NCI-H1092 (cell line): ENCODE results near the gene ARHGEF4.

ENCODE experiments used
- DNase-seq: peaks from one replicate; lab custom pipeline; 2025; lab: John Stamatoyannopoulos, UW

The ARHGEF4 gene

DNA sequence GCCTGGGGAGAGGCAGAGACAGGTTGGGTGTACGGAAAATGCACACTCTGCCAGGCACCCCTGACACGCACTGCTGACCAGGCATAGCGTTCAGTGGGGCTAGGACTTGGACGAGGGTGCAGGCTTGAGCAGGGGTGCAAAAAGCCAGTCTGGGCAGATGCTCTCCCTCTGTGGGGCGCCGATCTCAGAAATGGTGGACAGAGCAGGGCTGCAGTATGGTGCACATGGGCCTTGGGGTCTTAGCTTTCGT lies 1.0 kb upstream of the ARHGEF4 start:
- DNase-seq = no peak

DNA sequence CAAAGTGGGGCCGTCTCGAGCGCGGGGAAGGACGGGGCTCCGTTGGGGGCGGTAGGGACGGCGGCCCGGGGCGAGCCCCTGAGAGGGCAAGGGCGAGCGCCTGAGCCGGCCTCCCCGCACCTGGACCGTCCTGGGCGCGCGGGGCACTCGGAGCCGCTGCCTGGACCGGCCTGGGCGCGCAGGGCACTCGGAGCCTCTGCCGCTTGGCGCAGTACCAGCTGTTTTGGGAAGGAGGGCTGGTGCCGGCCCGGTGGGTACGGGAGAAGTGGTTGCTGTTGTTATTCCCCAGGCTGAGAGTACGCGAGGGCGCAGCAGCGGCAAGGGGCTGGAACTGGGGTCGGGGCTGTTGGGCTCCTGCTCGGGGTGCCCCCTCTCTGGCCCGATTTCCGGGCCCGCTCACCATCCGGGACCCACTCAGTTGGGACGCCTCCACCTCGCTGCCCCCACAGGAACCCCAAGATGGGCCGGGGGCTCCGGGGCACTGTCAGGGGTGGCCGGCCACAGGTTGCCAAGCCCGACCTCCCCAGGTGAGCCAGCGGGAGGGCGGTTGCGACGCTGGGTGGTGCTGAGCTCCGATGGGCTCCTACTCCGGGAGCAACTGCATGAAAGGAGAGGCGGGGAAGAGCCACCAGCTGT lies 579 bp downstream of the ARHGEF4 start:
- no peak for DNase-seq

DNA sequence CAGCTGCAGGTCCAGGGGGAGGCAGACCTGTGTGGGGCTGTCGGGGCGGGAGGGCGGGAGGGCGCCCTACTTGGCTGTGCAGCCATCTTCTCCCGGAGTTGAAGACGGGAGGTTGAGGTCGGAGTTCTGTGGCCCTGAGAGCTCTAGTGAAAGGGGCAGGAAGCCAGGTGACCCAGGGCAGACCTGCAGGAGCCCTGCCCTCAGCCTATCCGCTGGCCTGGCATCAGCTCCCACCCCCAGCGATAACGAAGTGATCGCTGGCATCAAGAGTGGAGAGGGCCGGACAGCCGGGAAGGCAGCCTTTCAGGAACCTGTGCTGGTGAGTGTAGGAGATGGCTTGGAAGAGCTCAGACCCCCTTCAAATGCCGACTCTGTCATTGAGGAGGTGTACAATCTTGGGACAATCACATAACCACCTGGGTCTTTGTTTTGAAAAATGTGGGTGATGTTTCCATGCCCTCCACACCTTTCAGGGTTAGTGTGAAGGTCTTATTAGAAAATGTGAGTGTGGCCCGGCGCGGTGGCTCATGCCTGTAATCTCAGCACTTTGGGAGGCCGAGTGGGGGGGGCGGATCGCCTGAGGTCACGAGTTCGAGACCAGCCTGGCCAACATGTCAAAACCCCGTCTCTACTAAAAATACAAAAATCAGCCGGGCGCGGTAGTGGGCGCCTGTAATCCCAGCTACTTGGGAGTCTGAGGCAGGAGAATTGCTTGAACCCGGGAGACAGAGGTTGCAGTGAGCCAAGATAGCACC lies 1.3 kb downstream of the ARHGEF4 start:
- no peak for DNase-seq

DNA sequence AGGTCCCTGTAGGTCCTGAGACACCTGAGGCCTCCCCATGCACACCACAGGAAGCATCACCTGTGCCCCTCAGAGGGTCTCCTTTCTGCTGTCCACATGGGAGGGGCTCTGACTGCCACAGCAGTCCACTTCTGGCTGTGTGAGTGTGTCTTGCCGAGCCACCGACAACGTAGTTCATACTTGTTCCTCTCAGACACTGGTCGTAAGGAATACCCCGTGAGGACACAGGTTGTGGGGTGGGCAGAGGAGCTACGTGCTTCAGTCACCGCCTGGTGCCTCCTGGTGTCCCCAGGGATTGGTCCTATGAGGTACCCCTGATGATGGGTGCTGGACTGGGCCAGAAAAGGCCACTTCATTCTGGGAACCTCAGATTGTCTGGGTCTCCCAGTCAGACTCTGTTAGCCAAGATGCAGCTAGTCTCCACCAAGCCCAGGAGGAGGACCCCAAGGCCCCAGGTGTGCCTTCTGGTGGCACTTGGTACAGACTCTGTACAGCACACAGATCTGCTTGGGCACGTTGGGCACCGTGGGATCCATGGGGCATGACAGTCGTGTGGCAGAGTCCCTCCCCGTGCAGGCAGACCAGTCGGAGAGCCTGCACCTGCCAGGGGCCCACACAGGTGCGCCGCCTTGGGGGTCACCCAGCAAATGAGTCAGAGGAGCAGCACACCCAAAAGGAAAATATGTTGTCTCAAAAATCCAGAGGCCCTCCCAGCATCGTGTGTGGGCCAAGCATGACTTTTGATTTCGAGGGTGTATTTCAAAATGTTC lies 2.5 kb downstream of the ARHGEF4 start:
- no peak for DNase-seq

DNA sequence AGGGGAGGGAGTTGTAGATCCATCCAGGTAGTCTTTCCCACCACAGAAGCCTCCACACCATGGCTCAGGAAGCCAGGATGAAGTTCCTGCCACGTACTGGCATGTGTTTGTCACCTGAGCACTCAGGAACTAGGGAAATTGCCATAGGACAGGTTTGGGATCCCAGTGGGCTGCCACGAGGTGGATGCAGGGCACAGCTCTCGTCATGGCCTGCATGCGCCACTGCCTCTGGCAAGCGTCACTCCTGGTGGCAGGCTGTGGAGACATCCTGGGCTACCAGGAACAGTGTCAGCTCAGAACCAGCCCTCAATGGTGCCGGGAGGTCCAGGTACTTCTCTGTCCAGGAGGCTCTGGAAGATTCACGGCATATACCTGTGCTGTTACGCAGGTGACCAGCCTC lies 3.8 kb downstream of the ARHGEF4 start:
- DNase-seq = no peak

DNA sequence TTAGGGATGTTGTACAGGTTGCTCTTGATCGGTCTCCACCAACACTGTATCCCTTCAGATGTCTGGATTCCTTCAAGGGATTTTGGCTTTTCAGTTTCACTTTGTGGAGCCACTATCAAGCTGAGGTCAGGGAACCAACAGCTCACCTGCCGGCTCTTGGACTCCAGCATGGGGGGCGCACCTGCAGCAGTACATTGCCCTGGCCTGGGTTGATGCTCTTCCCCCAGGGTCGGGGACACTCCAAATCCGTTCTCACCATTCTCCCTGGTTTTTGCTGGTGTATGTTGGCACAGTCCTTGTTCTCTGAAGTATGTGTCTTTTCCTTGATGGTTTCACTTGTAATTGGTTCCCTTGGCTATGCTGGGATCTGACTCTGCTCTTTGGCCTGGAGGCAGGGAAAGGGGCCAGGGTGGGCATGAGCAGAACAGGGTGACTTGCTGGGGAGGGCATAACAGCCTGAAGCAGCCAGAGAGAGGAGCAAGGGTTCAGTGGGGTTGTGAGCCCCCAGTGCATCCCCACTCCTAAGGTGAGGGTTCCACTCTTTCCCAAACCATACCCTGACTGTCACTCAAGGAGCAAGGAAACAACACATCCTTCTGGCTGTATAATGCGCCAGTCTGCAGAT lies 5.1 kb downstream of the ARHGEF4 start:
- DNase-seq = no peak

DNA sequence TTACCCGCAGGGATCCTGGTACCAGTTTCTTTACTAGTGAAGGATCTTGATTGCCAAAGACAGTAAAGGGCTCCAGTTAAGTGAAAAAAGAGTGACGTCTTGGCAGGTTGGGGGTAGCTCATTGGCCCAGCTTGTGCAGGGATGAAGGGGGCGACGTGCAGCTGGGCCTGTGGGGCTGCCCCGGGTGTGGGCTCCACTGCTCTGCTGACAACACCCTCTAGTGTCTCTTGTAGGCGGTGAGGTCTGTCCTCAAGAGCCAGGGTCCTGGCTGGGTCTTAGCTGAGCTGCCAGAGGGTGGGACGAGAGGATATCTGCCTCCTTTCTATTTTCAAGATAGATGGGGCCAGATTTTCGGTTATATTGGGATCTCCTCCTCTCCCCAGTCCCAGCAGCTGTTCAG lies 6.1 kb downstream of the ARHGEF4 start:
- no peak for DNase-seq

DNA sequence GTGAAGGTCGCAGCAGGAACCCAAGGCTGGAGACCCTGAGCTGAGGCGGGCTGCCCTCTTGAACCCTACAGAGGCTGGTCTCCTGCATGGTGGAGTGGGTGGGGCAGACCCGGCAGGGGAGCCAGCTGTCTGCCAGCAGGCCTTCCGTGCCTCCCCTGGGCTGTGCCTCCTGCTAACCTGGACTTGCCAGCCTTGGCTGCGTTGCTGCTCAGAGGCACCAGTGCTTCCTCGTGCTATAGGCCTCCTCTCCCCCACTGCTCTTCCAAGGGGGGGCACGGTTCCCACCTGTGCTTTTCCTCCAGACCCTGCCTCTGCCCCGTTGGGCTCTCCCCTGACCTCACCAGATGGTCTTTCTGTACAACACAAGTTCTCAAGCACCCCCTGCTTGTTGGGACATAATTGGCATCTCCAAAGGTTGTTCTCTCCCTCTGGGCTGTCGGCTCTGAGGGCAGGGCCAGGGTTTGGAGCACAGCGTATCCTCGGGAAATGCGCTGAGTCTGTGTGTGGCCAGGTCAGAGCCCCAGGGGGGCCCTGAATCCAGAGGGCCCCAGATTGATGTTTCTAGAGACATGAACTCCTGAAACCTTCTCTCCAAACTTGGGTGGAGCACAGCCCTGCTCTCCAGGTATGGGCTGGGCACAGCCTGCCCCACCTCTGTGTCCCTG lies 6.7 kb downstream of the ARHGEF4 start:
- DNase-seq = no peak

DNA sequence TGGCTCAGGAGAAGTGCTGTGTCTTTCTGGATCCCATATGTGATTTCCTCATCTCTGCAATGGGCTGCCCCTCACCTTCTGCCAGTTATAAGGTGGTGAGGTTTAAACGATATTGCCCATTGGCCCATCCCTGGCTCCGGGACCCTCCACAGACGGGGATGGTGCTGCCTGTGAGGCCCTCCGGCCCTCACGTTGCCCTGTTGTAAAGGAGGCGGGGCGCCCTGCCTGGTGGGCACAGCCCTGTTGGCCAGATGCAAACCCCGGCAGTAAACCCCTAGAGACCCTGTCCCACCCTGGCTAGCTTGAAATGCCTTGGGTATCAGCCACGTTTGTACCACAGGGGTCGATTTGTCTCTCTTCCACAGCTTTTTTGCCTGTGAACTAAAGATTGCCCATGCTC lies 7.4 kb downstream of the ARHGEF4 start:
- no peak for DNase-seq

DNA sequence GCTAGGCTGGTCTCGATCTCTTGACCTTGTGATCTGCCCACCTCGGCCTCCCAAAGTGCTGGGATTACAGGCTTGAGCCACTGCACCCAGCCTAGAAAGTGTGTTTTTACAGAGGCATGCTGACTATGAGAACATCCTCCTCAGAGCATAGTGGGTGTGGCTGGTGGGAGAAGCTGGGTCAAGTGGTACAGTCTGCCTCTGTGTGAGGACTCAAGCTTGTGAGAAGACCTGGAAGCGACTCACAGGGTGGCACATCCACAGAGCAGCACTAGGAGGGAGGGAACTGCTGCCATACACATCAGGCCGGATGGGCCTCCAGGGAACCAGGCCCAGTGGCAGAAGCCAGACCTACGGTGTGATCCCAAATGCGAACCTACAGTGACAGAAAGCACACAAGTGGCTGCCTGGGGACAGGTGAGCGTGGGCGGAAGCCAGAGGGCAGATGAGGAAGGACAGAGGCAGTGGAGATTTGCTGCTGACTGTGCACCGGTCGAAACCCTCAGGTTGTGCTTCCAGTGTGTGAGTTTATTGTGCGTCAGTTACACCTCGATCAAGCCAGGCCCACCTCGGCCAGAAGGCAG lies 8.9 kb downstream of the ARHGEF4 start:
- DNase-seq = no peak

DNA sequence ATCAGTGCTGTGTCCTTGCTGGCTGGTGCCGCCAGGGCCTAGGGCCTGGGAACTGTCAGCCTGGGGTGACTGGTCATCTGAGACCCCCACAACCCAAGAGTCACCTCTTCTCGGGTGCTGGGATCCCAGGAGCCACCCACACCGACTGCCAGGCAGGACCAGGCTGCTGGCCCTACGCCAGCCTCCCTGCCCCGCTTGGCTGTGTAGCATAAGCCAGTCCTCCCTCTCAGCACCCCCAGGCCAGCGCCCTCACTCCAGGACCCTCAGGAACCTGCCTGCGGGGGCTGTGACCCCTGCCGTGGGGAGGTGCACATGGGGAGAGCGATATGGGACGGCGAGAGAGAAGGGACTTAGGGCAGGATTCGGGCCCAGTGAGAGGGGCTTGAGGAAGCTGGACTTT lies 9.5 kb downstream of the ARHGEF4 start:
- DNase-seq = no peak

DNA sequence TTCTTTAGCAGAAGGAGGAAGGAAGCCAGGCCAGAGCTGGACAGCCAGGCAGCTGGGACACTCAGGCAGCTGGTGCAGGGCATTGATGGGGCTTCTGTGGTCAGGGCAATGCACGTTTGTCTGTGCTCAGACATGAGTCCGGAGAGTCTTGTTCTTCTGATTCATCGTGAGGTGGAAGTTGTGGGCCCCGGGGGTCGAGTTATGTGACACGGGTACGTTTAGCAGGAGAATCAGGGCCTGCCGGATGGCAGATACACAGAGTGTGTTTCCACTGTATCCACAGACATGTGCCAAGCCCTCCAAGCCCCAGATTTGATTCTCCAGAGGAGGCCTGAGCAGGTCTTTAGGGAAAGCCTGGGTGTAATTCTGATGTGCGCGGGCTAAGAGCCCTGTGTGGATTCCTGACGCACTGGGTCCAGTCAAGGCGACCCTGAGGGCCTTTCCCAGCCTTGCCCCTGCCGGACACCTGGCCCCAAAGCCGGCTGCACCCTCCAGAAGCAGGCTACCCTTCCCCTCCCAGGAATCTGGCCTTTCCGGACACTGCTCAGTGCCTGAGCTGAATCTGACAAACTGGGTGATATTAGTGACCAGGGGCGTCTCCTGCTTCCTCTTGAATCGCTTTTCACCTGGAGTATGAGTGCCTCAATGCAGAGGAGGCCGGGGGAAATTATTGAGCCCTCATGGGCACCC lies 10.1 kb downstream of the ARHGEF4 start:
- no peak for DNase-seq

DNA sequence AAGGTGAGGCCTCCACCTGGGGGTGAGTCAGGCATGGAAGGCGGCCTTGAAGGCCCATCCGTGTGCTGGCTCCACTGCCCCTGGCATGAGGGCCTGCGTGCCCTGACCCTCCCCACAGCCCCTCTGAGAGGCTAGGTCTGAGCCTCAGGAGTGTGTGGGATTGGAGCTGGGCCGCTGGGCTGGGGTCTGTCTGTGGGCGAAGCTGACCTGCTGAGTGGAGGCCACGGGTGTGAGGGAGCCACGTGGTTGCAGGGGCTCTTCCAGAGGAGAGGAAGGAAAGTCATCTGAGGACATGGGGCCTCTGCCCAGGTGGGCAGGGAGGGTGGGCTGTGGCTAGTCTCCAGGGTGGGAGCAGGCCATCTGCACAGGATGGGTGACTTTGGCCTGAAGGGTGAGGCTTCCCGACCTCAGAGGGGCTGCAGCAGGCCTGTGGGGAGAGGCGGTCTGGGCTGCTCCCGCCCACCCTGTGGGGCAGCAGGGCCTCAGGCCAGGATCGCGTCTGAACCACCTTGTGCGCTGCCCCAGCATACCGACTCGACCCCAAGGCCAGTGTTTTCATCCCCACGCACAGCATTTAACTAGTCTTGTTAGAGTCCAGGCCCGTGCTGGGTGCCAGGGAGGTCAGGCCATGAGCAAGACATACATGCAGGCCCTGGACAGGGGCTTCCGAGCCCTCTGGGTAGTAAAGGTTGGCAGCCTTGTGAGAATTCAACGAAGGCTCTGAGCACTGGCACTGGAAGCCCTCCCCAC lies 11.2 kb downstream of the ARHGEF4 start:
- no peak for DNase-seq

DNA sequence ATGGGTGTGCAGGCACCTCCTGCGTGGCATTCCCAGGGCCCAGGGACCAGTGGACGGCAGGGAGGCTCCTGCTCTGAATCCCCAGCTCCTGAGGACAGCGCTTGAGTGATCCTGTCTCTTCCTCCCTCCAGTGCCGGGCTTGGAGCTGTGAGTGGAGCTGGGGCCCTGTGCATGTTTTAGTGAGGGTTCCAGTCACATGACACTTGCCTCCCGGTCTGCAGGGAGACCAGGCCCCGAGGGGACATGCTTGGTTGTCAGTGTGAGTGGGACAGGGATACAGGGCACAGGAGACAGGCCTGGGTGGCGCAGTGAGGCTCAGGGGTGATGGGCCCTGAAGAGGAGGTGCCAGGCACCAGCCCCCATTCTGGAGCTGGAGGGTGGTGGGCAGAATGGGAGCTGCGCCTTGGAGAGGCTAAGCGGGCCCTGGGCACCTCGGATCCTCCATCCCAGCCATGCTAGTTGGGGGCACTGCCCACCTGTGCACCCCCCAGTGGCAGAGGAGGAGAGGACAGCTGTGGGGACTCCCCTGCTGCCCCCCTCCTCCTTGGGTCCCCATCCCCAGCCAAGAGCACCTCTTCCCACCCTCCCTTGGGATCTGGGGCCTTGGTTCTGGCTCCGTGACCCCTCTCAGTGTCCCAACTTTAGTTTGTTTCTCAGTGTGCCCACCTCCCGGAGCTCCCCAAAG lies 12.0 kb downstream of the ARHGEF4 start:
- no peak for DNase-seq

DNA sequence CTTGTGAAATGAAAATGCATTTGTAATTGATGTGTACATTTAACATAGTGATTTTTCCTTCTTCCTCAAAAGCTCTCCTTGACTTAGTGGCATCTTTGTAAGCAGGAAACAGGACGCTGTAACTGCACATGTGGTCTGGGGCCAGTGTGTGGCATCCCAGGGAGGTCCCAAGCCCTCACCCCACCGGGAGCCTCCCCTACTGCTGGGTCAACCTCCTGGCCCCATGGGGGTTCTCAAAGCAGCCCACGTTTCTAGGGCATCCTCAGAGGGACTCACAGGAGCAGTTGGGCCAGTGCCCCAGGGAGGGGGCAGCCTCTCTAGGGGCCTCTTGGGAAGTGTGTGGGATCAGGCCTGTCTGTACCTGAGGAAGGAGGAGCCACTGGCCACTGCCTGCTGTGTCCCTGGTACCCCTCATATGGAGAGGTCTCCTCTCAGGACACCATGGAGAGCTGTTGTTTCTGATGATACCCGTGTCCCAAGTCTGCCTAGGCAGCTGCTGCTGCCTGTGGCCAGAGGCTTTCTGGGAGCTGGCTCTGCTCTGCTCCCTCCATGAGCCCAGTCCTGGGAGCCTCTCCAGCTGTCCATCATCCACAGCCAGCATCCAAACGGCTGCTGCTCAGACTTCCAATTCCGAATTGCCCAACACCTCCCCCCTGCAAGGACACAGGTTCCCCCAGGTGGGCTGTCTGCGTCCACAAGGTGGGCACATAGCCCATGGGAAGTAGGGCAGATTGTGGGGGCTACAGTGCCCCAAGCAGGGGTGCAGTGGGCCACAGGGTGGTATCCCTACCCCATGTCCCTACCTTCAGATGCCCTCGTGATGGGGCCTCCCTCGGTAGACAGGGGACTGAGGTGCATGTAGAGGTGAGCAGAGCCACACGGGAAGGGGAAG lies 13.4 kb downstream of the ARHGEF4 start:
- DNase-seq = no peak

DNA sequence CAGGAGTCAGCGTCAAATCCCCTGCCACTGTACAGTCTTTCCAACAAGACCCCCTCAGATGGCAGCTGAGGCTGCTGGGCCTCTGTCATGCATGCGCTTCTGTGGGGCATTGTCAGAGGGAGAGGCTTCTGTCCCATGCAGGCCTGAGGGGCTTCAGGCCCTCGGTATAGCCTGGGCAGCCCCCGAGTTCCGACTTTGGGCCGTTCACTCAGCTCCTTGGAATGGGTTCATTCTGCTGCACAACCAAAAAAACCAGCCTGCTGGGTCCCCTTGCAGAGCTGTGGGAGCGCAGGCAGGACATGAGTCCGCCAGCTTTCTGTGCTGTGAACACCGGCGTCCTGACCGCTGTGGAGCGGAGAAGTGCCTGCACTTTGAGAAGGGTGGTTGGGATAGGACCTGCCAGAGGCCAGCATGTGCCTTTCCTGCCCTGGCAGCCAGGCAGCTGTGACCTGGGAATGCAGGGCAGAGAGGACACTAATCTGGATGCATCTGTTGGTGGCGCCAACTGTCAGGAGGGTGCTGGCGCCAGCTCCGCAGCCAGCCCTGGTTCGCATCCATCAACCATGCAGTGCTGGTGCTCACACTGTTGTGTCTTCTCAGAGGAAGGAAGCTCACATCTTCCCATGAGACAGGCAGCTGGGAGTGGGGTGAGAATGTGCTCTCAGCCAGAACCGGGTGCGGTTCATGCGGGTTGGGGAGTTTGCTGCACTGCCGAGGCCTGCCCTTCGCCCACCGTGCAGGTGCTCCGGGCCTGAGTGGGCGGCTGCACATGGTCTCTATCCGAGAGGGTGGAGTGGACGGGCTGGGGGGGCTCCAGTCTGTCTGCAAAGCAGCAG lies 14.3 kb downstream of the ARHGEF4 start:
- DNase-seq = no peak

DNA sequence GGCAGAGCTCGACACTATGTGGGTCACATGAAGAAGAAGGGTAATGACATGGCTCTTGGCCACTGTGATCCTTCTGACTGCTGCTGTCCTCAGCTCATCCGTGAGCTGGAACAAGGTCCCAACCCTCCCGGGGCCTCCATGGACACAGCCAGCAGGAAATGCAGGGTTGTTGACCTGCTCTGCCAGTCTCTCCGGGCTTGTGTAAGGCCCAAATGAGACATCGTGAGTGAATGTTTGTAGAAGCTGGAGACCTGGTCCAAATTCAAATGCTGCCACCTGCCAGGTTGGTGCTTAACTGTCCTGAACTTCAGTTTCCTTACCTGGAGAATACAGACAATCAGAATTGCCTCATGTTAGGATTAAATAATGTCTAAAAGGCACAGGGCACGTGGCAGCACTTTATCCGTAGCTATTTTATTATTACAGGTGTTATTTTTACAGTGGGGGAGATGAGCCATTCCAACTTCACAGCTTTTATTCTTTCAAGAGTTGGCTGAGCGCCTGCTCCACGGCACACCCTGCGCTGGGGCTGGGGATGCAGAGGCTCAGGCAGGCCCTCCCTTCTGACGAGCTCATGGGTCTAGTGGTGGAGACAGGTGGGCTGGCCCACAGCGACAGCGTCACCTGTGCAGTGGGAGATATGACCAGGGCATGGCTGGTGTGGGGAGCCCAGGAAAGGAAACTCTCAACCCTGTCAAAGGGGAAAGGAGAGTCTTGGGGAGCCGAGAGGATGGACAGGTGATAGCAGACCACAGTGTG lies 15.1 kb downstream of the ARHGEF4 start:
- DNase-seq = no peak
